22Rv1 (cell line): ENCODE measurements around the gene LRRC25.

Experiments
- H3K27ac ChIP-seq: fragments of 450-650 bp; 2 replicates; pipeline ENCODE4 v1.5.1; 2017
- ZFX ChIP-seq: fragments of 450-650 bp; IDR thresholded peaks from 2 replicates; pipeline ENCODE4 v1.6.1; 2017; ENCODE audit warnings: antibody characterized with exemption, borderline replicate concordance
- TF ChIP-seq, protein P1 (sequence below): fragments of 450-650 bp; IDR thresholded peaks from 2 replicates; pipeline ENCODE4 v1.5.1; 2017; ENCODE audit warnings: mild to moderate bottlenecking

Gene LRRC25

GRCh38 chr19:18397242-18398202 lies at the start of gene LRRC25:
TSS of gene LRRC25 (minus strand) at chr19:18397622. CDS start at chr19:18396963, 659 bp downstream.
- TF ChIP-seq ZFX: no peak
- TF ChIP-seq, protein P1, sequence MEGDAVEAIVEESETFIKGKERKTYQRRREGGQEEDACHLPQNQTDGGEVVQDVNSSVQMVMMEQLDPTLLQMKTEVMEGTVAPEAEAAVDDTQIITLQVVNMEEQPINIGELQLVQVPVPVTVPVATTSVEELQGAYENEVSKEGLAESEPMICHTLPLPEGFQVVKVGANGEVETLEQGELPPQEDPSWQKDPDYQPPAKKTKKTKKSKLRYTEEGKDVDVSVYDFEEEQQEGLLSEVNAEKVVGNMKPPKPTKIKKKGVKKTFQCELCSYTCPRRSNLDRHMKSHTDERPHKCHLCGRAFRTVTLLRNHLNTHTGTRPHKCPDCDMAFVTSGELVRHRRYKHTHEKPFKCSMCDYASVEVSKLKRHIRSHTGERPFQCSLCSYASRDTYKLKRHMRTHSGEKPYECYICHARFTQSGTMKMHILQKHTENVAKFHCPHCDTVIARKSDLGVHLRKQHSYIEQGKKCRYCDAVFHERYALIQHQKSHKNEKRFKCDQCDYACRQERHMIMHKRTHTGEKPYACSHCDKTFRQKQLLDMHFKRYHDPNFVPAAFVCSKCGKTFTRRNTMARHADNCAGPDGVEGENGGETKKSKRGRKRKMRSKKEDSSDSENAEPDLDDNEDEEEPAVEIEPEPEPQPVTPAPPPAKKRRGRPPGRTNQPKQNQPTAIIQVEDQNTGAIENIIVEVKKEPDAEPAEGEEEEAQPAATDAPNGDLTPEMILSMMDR: no peak

GRCh38 chr19:18446811-18447359 lies 49.5 kb upstream of the LRRC25 start:
- no peak for TF ChIP-seq ZFX
- TF ChIP-seq, protein P1: no peak

More at GRCh38 chr19:18397242-18398202, at the start of gene LRRC25:
- H3K27ac ChIP-seq: no peak within 1 kb of the TSS

DNA sequence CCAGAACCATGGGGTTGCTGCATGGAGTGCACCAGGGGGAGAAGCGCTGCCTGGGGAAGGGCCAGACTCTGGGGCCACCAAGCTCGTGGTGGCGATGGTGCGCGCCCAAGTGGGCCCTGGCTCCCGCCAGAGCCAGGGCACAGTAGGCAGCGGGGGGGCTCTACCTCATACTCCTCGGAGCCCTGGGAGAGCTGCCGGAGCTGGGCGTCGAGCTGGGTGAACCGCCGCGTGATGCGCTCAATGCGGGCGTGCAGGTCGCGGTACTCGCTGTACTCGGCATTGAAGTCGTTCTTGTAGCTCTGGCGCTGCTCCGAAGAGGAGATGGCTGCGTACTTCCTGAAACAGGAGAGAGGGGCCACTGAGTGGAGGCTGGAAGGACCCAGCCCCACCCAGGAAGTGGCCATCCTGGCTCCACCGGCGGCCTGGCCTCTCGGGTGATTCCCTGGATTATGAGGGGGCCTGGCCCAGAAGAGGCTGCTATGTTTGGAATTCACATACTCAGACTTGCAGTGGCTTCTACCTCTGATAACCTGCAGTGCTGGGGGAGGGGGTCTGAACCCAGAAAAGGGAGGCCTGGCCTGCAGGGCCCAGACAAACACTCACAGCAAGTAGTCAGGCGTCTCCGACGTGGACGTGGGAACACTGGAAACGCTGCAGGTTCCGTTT lies 48.9 kb upstream of the LRRC25 start:
- TF ChIP-seq, protein P1: no peak
- TF ChIP-seq ZFX: no peak
- no peak overlapping the region for H3K27ac ChIP-seq

More at GRCh38 chr19:18446811-18447359, 49.5 kb upstream of the LRRC25 start:
- H3K27ac ChIP-seq: no peak overlapping the region

DNA sequence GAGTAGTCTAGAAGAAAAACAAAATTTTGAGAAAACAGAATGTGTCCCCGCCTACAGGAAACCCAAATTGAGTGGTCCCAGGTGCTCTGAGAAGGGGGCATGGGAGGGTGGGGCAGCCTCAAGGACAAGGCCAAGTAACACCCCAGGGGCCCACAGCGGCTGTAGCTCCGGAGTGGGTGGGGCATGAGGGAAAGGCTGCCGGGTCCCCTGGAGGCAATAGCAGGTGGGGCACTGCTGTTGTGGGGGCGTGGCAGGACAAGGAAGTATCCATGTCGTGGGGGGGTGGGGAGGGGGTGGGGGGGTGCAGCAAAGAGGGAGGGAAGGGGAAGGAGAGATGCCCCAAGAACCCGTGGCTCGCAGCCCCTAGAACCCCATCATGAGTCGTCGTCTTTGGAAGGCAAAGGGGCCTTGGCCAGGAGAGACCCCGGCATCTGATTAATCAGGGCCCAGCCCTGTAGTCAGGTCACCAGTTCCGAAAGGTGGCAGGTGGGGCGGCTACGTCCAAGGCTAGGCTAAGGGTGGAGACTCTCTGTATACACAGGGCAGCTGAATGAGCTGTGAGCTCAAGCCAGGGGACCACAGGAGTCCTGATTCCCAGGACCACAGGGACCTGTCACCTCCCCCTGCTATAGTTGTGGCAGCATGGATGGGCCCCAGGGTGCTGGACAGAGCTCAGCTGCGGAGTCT lies 48.0 kb upstream of the LRRC25 start:
- no peak overlapping the region for H3K27ac ChIP-seq
- TF ChIP-seq, protein P1: no peak
- TF ChIP-seq ZFX: no peak

GRCh38 chr19:18444513-18444912 lies 47.1 kb upstream of the LRRC25 start:
- TF ChIP-seq ZFX: no peak
- TF ChIP-seq, protein P1: no peak
- H3K27ac ChIP-seq: no peak overlapping the region

- TF ChIP-seq, protein P1: no peak
- no peak for TF ChIP-seq ZFX
- H3K27ac ChIP-seq: no peak overlapping the region
These were observed 46.4 kb upstream of the LRRC25 start for GRCh38 chr19:18443831-18444230.
